ENCODE results near the gene RTKN.

The RTKN gene

GRCh38 chr2:74481961-74482800, 40.4 kb upstream of the RTKN start:
- H3K27me3 ChIP-seq (ENCODE audit: insufficient read depth, low read length, poor library complexity) = no peaks in the 10 kb centered on the region
- H3K4me2 ChIP-seq (ENCODE audit: insufficient read depth, low read length) = peak overlapping the region; percentile 100
- H3K79me2 ChIP-seq (ENCODE audit: insufficient read depth, low read length) = peaks cover 61% of the 10 kb centered on the region
- ATAC-seq (ENCODE audit: insufficient read depth, low read depth) (peak; percentile 55), DNase-seq (peak; percentile 65)
- peaks cover 40% of the 10 kb centered on the region for H3K4me1 ChIP-seq (ENCODE audit: insufficient read depth, low read length)
- H3K4me3 ChIP-seq (ENCODE audit: low read depth in 1 of 2, low read length in 2 of 2) = peak overlapping the region; percentile 88 to 95
- TF ChIP-seq EZH2 (IDR thresholded peaks at IDR 0.05; ENCODE audit: borderline replicate concordance, low read depth, low read length, severe bottlenecking) = no peak
- no peak for TF ChIP-seq CTCF (IDR thresholded peaks at IDR 0.05; ENCODE audit: borderline replicate concordance, extremely low read depth, low read length, poor library complexity, severe bottlenecking)
- peak overlapping the region; percentile 99 for H3K27ac ChIP-seq (ENCODE audit: low read length)
- peak overlapping the region; percentile 99 for H2AFZ ChIP-seq (ENCODE audit: low read depth, low read length)
- H3K36me3 ChIP-seq (ENCODE audit: insufficient read depth, low read length) = peaks cover 56% of the 10 kb centered on the region
- H4K20me1 ChIP-seq (ENCODE audit: insufficient read depth, low read length) = peaks cover 15% of the 10 kb centered on the region
- H3K9ac ChIP-seq (ENCODE audit: low read depth, low read length) = peak overlapping the region; percentile 92
- H3K9me3 ChIP-seq (ENCODE audit: insufficient read depth, low read length, severe bottlenecking) = no peaks in the 10 kb centered on the region

GRCh38 chr2:74481431-74481830, 39.7 kb upstream of the RTKN start:
- Histone ChIP-seq H4K20me1 (ENCODE audit: insufficient read depth, low read length) (peaks cover 15% of the 10 kb centered on the region), H3K9me3 (ENCODE audit: insufficient read depth, low read length, severe bottlenecking) (no peaks in the 10 kb centered on the region), H3K36me3 (ENCODE audit: insufficient read depth, low read length) (peaks cover 59% of the 10 kb centered on the region), H3K27me3 (ENCODE audit: insufficient read depth, low read length, poor library complexity) (no peaks in the 10 kb centered on the region), H3K9ac (ENCODE audit: low read depth, low read length) (peak overlapping the region; percentile 92), H3K4me3 (ENCODE audit: low read depth in 1 of 2, low read length in 2 of 2) (peak overlapping the region; percentile 88 to 95; a peak in 3 of 4 replicates), H3K27ac (ENCODE audit: low read length) (peak overlapping the region; percentile 99), H2AFZ (ENCODE audit: low read depth, low read length) (no peak overlapping the region), H3K4me2 (ENCODE audit: insufficient read depth, low read length) (peak overlapping the region; percentile 100), H3K4me1 (ENCODE audit: insufficient read depth, low read length) (peaks cover 40% of the 10 kb centered on the region), H3K79me2 (ENCODE audit: insufficient read depth, low read length) (peaks cover 58% of the 10 kb centered on the region)
- DNase-seq (no peak), ATAC-seq (ENCODE audit: insufficient read depth, low read depth) (no peak)
- TF ChIP-seq CTCF (IDR thresholded peaks at IDR 0.05; ENCODE audit: borderline replicate concordance, extremely low read depth, low read length, poor library complexity, severe bottlenecking) (no peak), EZH2 (IDR thresholded peaks at IDR 0.05; ENCODE audit: borderline replicate concordance, low read depth, low read length, severe bottlenecking) (no peak)

- Histone ChIP-seq H3K36me3 (ENCODE audit: insufficient read depth, low read length) (peaks cover 50% of the 10 kb centered on the region), H3K79me2 (ENCODE audit: insufficient read depth, low read length) (peaks cover 27% of the 10 kb centered on the region), H3K27ac (ENCODE audit: low read length) (no peak overlapping the region), H3K27me3 (ENCODE audit: insufficient read depth, low read length, poor library complexity) (no peaks in the 10 kb centered on the region), H2AFZ (ENCODE audit: low read depth, low read length) (no peak overlapping the region), H3K9me3 (ENCODE audit: insufficient read depth, low read length, severe bottlenecking) (no peaks in the 10 kb centered on the region), H3K4me3 (ENCODE audit: low read depth in 1 of 2, low read length in 2 of 2) (no peak overlapping the region), H3K4me2 (ENCODE audit: insufficient read depth, low read length) (no peak overlapping the region), H3K9ac (ENCODE audit: low read depth, low read length) (no peak overlapping the region), H4K20me1 (ENCODE audit: insufficient read depth, low read length) (no peaks in the 10 kb centered on the region), H3K4me1 (ENCODE audit: insufficient read depth, low read length) (peaks cover 39% of the 10 kb centered on the region)
- no peak for DNase-seq
- ATAC-seq (ENCODE audit: insufficient read depth, low read depth) = no peak
- TF ChIP-seq EZH2 (IDR thresholded peaks at IDR 0.05; ENCODE audit: borderline replicate concordance, low read depth, low read length, severe bottlenecking) (no peak), CTCF (IDR thresholded peaks at IDR 0.05; ENCODE audit: borderline replicate concordance, extremely low read depth, low read length, poor library complexity, severe bottlenecking) (peak; percentile 51)
Measured at GRCh38 chr2:74474899-74475298, 33.2 kb upstream of the RTKN start.

All from DND-41 (cell line).